Measurements from ENCODE around the gene LIPG. TPM values are rescaled to one million over a fixed set of nuclear protein-coding genes. Genes with fewer than 3 reads are reported as not detected.
"Not testable (repeated sequence)": the region's sequence is repeated elsewhere in the genome, so short reads cannot be mapped to it uniquely, and the experiment has no call there.

LIPG gene
- total and polyA plus RNA-seq, 4 donors: 0.03 to 23.7 (median 4.7) TPM

GRCh38 chr18:49521216-49521835 lies 40.5 kb upstream of the LIPG start:
- H3K4me1 ChIP-seq (ENCODE audit: control insufficient read depth in 1 of 2, insufficient read depth in 2 of 2, low read length in 2 of 2): no peaks in the 10 kb centered on the region
- ATAC-seq (ENCODE audit: low FRiP score) (no peak), DNase-seq (no peak)
- no peak overlapping the region for H3K27ac ChIP-seq (ENCODE audit: low read depth in 1 of 2, low read length in 2 of 2)
- H3K27me3 ChIP-seq (ENCODE audit: control insufficient read depth in 1 of 2, insufficient read depth in 2 of 2, low read length in 1 of 2): no peaks in the 10 kb centered on the region
- intact Hi-C loops (cut with DNase I): no loop called here
- H3K4me3 ChIP-seq (ENCODE audit: low read length in 2 of 2): no peak overlapping the region
- 88 to 92% methylated on average over 7 of the region's 7 CpGs for WGBS, 2 donors
- H3K9me3 ChIP-seq (ENCODE audit: control insufficient read depth, low read length): no peaks in the 10 kb centered on the region
- no peaks in the 10 kb centered on the region for H3K36me3 ChIP-seq (ENCODE audit: control insufficient read depth in 1 of 2, insufficient read depth in 2 of 2, low read length in 1 of 2)

DNA sequence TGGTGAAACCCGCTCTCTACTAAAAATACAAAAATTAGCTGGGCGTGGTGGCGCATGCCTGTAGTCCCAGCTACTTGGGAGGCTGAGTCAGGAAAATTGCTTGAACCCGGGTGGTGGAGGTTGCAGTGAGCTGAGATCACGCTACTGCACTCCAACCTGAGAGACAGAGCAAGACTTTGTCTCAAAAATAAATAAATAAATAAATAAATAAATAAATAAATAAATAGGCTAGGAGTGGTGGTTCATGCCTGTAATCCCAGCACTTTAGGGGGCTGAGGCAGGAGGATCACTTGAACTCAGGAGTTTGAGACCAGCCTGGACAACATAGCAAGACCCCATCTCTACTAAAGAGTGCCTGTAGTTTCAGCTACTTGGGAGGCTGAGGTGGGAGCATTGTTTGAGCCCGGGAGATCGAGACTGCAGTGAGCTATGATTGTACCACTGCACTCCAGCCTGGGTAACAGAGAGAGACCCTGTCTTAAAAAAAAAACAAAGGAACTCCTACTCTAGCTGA lies 38.2 kb upstream of the LIPG start:
- H3K4me1 ChIP-seq (ENCODE audit: control insufficient read depth in 1 of 2, insufficient read depth in 2 of 2, low read length in 2 of 2); H3K4me3 ChIP-seq (ENCODE audit: low read length in 2 of 2); ATAC-seq (ENCODE audit: low FRiP score); intact Hi-C loops (cut with DNase I); H3K27ac ChIP-seq (ENCODE audit: low read depth in 1 of 2, low read length in 2 of 2); H3K9me3 ChIP-seq (ENCODE audit: control insufficient read depth, low read length); H3K27me3 ChIP-seq (ENCODE audit: control insufficient read depth in 1 of 2, insufficient read depth in 2 of 2, low read length in 1 of 2); H3K36me3 ChIP-seq (ENCODE audit: control insufficient read depth in 1 of 2, insufficient read depth in 2 of 2, low read length in 1 of 2); DNase-seq: not testable (repeated sequence)
- WGBS, 2 donors: 93% methylated on average over 7 of the region's 7 CpGs

GRCh38 chr18:49524349-49524748 lies 37.5 kb upstream of the LIPG start:
- Histone ChIP-seq H3K4me3 (ENCODE audit: low read length in 2 of 2) (no peak overlapping the region), H3K27me3 (ENCODE audit: control insufficient read depth in 1 of 2, insufficient read depth in 2 of 2, low read length in 1 of 2) (no peaks in the 10 kb centered on the region), H3K9me3 (ENCODE audit: control insufficient read depth, low read length) (no peaks in the 10 kb centered on the region), H3K27ac (ENCODE audit: low read depth in 1 of 2, low read length in 2 of 2) (no peak overlapping the region), H3K36me3 (ENCODE audit: control insufficient read depth in 1 of 2, insufficient read depth in 2 of 2, low read length in 1 of 2) (no peaks in the 10 kb centered on the region), H3K4me1 (ENCODE audit: control insufficient read depth in 1 of 2, insufficient read depth in 2 of 2, low read length in 2 of 2) (no peaks in the 10 kb centered on the region)
- intact Hi-C loops (cut with DNase I): no loop called here
- 92 to 95% methylated on average over 2 of the region's 2 CpGs for whole genome bisulfite sequencing, 2 donors
- ATAC-seq (ENCODE audit: low FRiP score): no peak
- no peak for DNase-seq

DNA sequence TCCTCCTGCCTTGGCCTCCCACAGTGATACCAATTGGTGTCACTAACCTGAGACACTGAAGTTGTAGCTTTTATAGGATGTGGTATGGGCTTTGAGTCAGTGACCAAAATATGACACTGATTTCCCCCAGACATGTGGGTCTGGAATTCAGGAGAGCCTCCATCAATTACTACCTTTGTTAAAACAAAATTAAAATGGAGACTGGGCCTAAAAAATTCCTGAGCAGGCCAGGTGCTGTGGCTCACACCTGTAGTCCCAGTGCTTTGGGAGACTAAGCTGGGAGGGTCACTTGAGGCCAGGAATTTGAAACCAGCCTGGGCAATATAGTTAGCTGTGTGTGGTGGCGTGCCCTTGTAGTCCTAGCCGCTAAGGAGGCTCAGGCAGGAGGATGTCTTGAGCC lies 36.9 kb upstream of the LIPG start:
- intact Hi-C loops (cut with DNase I): no loop called here
- H3K27me3 ChIP-seq (ENCODE audit: control insufficient read depth in 1 of 2, insufficient read depth in 2 of 2, low read length in 1 of 2): no peaks in the 10 kb centered on the region
- no peak for ATAC-seq (ENCODE audit: low FRiP score)
- H3K4me1 ChIP-seq (ENCODE audit: control insufficient read depth in 1 of 2, insufficient read depth in 2 of 2, low read length in 2 of 2): no peaks in the 10 kb centered on the region
- WGBS, 2 donors: 98 to 100% methylated on average over 2 of the region's 2 CpGs
- no peaks in the 10 kb centered on the region for H3K9me3 ChIP-seq (ENCODE audit: control insufficient read depth, low read length)
- H3K4me3 ChIP-seq (ENCODE audit: low read length in 2 of 2): no peak overlapping the region
- no peak for DNase-seq
- no peak overlapping the region for H3K27ac ChIP-seq (ENCODE audit: low read depth in 1 of 2, low read length in 2 of 2)
- H3K36me3 ChIP-seq (ENCODE audit: control insufficient read depth in 1 of 2, insufficient read depth in 2 of 2, low read length in 1 of 2): no peaks in the 10 kb centered on the region

DNA sequence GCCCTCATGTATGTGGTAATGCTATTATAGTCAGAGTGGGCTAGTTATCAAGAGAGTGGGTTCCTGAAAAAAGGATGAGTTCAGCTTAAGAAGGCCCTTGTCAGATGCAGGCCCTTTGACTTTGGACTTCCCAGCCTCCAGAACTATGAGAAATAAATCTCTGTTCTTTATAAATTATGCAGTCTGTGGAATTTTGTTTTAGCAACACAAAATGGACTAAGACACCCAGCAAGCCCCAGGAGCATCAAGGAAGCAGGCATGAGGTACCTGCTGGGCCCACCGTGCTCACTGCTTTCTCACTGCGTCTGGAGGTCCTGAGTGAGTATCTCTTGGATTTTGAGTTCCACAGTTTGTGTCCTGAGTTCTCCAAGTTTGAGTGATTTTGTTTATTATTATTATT lies 35.9 kb upstream of the LIPG start:
- H3K27ac ChIP-seq (ENCODE audit: low read depth in 1 of 2, low read length in 2 of 2): no peak overlapping the region
- H3K4me1 ChIP-seq (ENCODE audit: control insufficient read depth in 1 of 2, insufficient read depth in 2 of 2, low read length in 2 of 2): no peaks in the 10 kb centered on the region
- H3K4me3 ChIP-seq (ENCODE audit: low read length in 2 of 2): no peak overlapping the region
- 97 to 98% methylated on average over 2 of the region's 2 CpGs for WGBS, 2 donors
- H3K9me3 ChIP-seq (ENCODE audit: control insufficient read depth, low read length): no peaks in the 10 kb centered on the region
- no peak for DNase-seq
- H3K27me3 ChIP-seq (ENCODE audit: control insufficient read depth in 1 of 2, insufficient read depth in 2 of 2, low read length in 1 of 2): no peaks in the 10 kb centered on the region
- H3K36me3 ChIP-seq (ENCODE audit: control insufficient read depth in 1 of 2, insufficient read depth in 2 of 2, low read length in 1 of 2): no peaks in the 10 kb centered on the region
- ATAC-seq (ENCODE audit: low FRiP score): no peak
- intact Hi-C loops (cut with DNase I): no loop called here

- H3K27ac ChIP-seq (ENCODE audit: low read depth in 1 of 2, low read length in 2 of 2): no peak overlapping the region
- 61% methylated on average over 8 of the region's 8 CpGs for WGBS, 2 donors
- H3K27me3 ChIP-seq (ENCODE audit: control insufficient read depth in 1 of 2, insufficient read depth in 2 of 2, low read length in 1 of 2): no peaks in the 10 kb centered on the region
- H3K4me3 ChIP-seq (ENCODE audit: low read length in 2 of 2): no peak overlapping the region
- H3K4me1 ChIP-seq (ENCODE audit: control insufficient read depth in 1 of 2, insufficient read depth in 2 of 2, low read length in 2 of 2): no peaks in the 10 kb centered on the region
- intact Hi-C loops (cut with DNase I): no loop called here
- no peaks in the 10 kb centered on the region for H3K9me3 ChIP-seq (ENCODE audit: control insufficient read depth, low read length)
- no peaks in the 10 kb centered on the region for H3K36me3 ChIP-seq (ENCODE audit: control insufficient read depth in 1 of 2, insufficient read depth in 2 of 2, low read length in 1 of 2)
- DNase-seq (no peak), ATAC-seq (ENCODE audit: low FRiP score) (no peak)
These were observed 34.1 kb upstream of the LIPG start for GRCh38 chr18:49527631-49528327.

DNA sequence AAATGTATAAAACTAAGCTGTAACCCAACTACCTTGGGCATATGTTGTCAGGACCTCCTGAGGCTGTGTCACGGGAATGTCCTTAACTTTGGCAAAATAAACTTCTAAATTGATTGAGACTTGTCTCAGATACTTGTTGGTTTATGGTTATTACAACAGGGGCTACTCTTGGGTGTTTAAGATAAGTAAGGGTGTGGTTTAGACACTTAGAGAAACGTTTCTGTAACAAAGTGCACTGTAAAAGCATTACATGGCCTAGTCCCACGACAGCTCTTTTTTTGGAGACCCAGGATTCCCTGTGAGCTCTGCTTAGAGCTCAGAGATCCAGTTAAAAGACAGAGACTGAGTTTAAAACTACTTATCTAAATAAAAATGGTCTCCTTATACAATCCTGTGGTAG lies 32.3 kb upstream of the LIPG start:
- 67 to 71% methylated on average over 3 of the region's 3 CpGs for WGBS, 2 donors
- H3K27me3 ChIP-seq (ENCODE audit: control insufficient read depth in 1 of 2, insufficient read depth in 2 of 2, low read length in 1 of 2): no peaks in the 10 kb centered on the region
- no peaks in the 10 kb centered on the region for H3K36me3 ChIP-seq (ENCODE audit: control insufficient read depth in 1 of 2, insufficient read depth in 2 of 2, low read length in 1 of 2)
- H3K27ac ChIP-seq (ENCODE audit: low read depth in 1 of 2, low read length in 2 of 2): no peak overlapping the region
- no peak for DNase-seq
- H3K4me3 ChIP-seq (ENCODE audit: low read length in 2 of 2): no peak overlapping the region
- H3K9me3 ChIP-seq (ENCODE audit: control insufficient read depth, low read length): no peaks in the 10 kb centered on the region
- no peaks in the 10 kb centered on the region for H3K4me1 ChIP-seq (ENCODE audit: control insufficient read depth in 1 of 2, insufficient read depth in 2 of 2, low read length in 2 of 2)
- ATAC-seq (ENCODE audit: low FRiP score): no peak
- intact Hi-C loops (cut with DNase I): no loop called here

GRCh38 chr18:49531678-49532153 lies 30.1 kb upstream of the LIPG start:
- Histone ChIP-seq H3K4me3 (ENCODE audit: low read length in 2 of 2) (no peak overlapping the region), H3K9me3 (ENCODE audit: control insufficient read depth, low read length) (no peaks in the 10 kb centered on the region), H3K4me1 (ENCODE audit: control insufficient read depth in 1 of 2, insufficient read depth in 2 of 2, low read length in 2 of 2) (no peaks in the 10 kb centered on the region), H3K27ac (ENCODE audit: low read depth in 1 of 2, low read length in 2 of 2) (no peak overlapping the region), H3K36me3 (ENCODE audit: control insufficient read depth in 1 of 2, insufficient read depth in 2 of 2, low read length in 1 of 2) (no peaks in the 10 kb centered on the region), H3K27me3 (ENCODE audit: control insufficient read depth in 1 of 2, insufficient read depth in 2 of 2, low read length in 1 of 2) (no peaks in the 10 kb centered on the region)
- WGBS, 2 donors: 81 to 91% methylated on average over 10 of the region's 10 CpGs
- intact Hi-C loops (cut with DNase I): no loop called here
- no peak for ATAC-seq (ENCODE audit: low FRiP score)
- DNase-seq: no peak

Data from aorta (tissue), 5 donors.